A549 (cell line): ENCODE measurements around the gene DIP2A. TPM values are rescaled to one million over a fixed set of nuclear protein-coding genes. Genes with fewer than 3 reads are reported as not detected.

Experiments
- ATAC-seq, 2 experiments: fragments of 200-7000 bp in 1 of 2; fragments of >200 bp in 1 of 2; cut with Nextera tagmentation in 1 of 2; cut with Tn5 transposase in 1 of 2; 3 replicates each; pipeline versions ENCODE4 v1.8.0 to v1.9.1; 2018 to 2020; ENCODE audit warnings: mild to moderate bottlenecking in 1 of 2, moderate library complexity in 1 of 2
- CTCF ChIA-PET: fragments of 300-600 bp; sonication (Branson Sonifier 250); formaldehyde crosslinking; extraction: SDS; loops from one replicate; lab custom pipeline; 2021; ENCODE audit warnings: antibody characterized with exemption, inconsistent platforms; lab: Yijun Ruan, JAX
- POLR2A ChIA-PET: fragments of 350-600 bp; formaldehyde crosslinking; extraction: SDS; loops from one replicate; lab custom pipeline; 2021; ENCODE audit warnings: antibody characterized with exemption, inconsistent platforms; lab: Yijun Ruan, JAX
- DNase-seq, 2 experiments: peaks; one replicate each; pipeline versions ENCODE4 v3.0.0 to v3.0.0-alpha.2; 2011 to 2016; ENCODE audit warnings: low read depth in 1 of 2, low spot score in 1 of 2
- FAIRE-seq: peaks from 2 replicates; lab custom pipeline; 2011; peaks lifted over from hg19 to GRCh38; lab: Jason Lieb, UNC
- H3K27ac ChIP-seq, 2 experiments: fragments of >200 bp; sonication (Bioruptor Twin); formaldehyde crosslinking; 3 replicates each; pipeline ENCODE4 v1.5.1; 2016 to 2017
- H3K4me1 ChIP-seq: fragments of >200 bp; sonication (Bioruptor Twin); formaldehyde crosslinking; 3 replicates; pipeline ENCODE4 v1.6.1; 2016
- H3K4me2 ChIP-seq: fragments of >200 bp; sonication (Bioruptor Twin); formaldehyde crosslinking; 3 replicates; pipeline ENCODE4 v1.6.1; 2016
- H3K4me3 ChIP-seq: fragments of >200 bp; sonication (Bioruptor Twin); formaldehyde crosslinking; 3 replicates; pipeline ENCODE4 v1.5.1; 2016
- H3K9me3 ChIP-seq: fragments of >200 bp; sonication (Bioruptor Twin); formaldehyde crosslinking; 3 replicates; pipeline ENCODE4 v1.6.1; 2016
- CBX2 ChIP-seq: fragments of 200-600 bp; sonication (generic); IDR thresholded peaks from 2 replicates; pipeline ENCODE4 v1.6.1; 2016; ENCODE audit warnings: low read depth, mild to moderate bottlenecking, borderline replicate concordance
- EHF ChIP-seq: fragments of 250-450 bp; sonication (Bioruptor Pico); IDR thresholded peaks from 2 replicates; pipeline ENCODE4 v1.5.0; 2020; ENCODE audit warnings: mild to moderate bottlenecking
- EHMT2 ChIP-seq: fragments of 200-600 bp; sonication (generic); IDR thresholded peaks from 2 replicates; pipeline ENCODE4 v1.6.1; 2016; ENCODE audit warnings: antibody characterized with exemption, low read depth, mild to moderate bottlenecking, moderate library complexity
- EP300 ChIP-seq, 2 experiments: fragments of >200 bp; sonication (Bioruptor Twin); formaldehyde crosslinking; IDR thresholded peaks; 2 replicates in 1 of 2; 3 replicates in 1 of 2; pipeline ENCODE4 v1.6.1; 2016 to 2017
- ESRRA ChIP-seq: fragments of 150-350 bp; IDR thresholded peaks from 2 replicates; pipeline ENCODE4 v1.6.1; 2014; ENCODE audit warnings: mild to moderate bottlenecking, low read length, borderline replicate concordance
- HEYL ChIP-seq: fragments of 250-450 bp; sonication (Bioruptor Pico); IDR thresholded peaks from 2 replicates; pipeline ENCODE4 v1.8.0; 2021; ENCODE audit warnings: mild to moderate bottlenecking, moderate library complexity
- HOXA7 ChIP-seq: fragments of 250-450 bp; sonication (Bioruptor Pico); IDR thresholded peaks from 2 replicates; pipeline ENCODE4 v1.5.0; 2020; ENCODE audit warnings: mild to moderate bottlenecking, moderate library complexity
- HOXB13 ChIP-seq: fragments of 250-450 bp; sonication (Bioruptor Pico); IDR thresholded peaks from 2 replicates; pipeline ENCODE4 v1.5.0; 2020; ENCODE audit warnings: low read depth, mild to moderate bottlenecking, moderate library complexity
- HOXB5 ChIP-seq: fragments of 250-450 bp; sonication (Bioruptor Pico); IDR thresholded peaks from 2 replicates; pipeline ENCODE4 v1.5.0; 2020; ENCODE audit warnings: mild to moderate bottlenecking, moderate library complexity
- JUNB ChIP-seq: fragments of >200 bp; sonication (Bioruptor Twin); formaldehyde crosslinking; IDR thresholded peaks from 2 replicates; pipeline ENCODE4 v1.6.1; 2016
- KDM1A ChIP-seq: fragments of 200-600 bp; sonication (generic); IDR thresholded peaks from 2 replicates; pipeline ENCODE4 v1.6.1; 2016; ENCODE audit warnings: low read depth, mild to moderate bottlenecking
- MAFK ChIP-seq: fragments of 450-650 bp; IDR thresholded peaks from 2 replicates; pipeline ENCODE4 v1.6.1; 2014; ENCODE audit not compliant: partially characterized antibody
- MAZ ChIP-seq: fragments of 150-350 bp; IDR thresholded peaks from 2 replicates; pipeline ENCODE4 v1.6.1; 2014; ENCODE audit warnings: antibody characterized with exemption, low read depth, low read length, borderline replicate concordance
- NPAS2 ChIP-seq: fragments of 250-450 bp; sonication (Bioruptor Pico); IDR thresholded peaks from 2 replicates; pipeline ENCODE4 v1.8.0; 2022; ENCODE audit warnings: mild to moderate bottlenecking, moderate library complexity, borderline replicate concordance
- PHF8 ChIP-seq: fragments of 200-600 bp; sonication (generic); IDR thresholded peaks from 2 replicates; pipeline ENCODE4 v1.6.1; 2016; ENCODE audit warnings: low read depth, mild to moderate bottlenecking, antibody characterized with exemption, moderate library complexity, borderline replicate concordance
- RARB ChIP-seq: fragments of 250-450 bp; sonication (Bioruptor Pico); IDR thresholded peaks from 2 replicates; pipeline ENCODE4 v1.8.0; 2021; ENCODE audit warnings: mild to moderate bottlenecking, moderate library complexity
- RCOR1 ChIP-seq: fragments of 150-350 bp; IDR thresholded peaks from 2 replicates; pipeline ENCODE4 v1.6.1; 2014; ENCODE audit warnings: antibody characterized with exemption, low read length, low read depth
- SREBF2 ChIP-seq: fragments of 450-650 bp; IDR thresholded peaks from 2 replicates; pipeline ENCODE4 v1.6.1; 2014; ENCODE audit warnings: mild to moderate bottlenecking, moderate library complexity
- TFCP2L1 ChIP-seq: fragments of 250-450 bp; sonication (Bioruptor Pico); IDR thresholded peaks from 2 replicates; pipeline ENCODE4 v1.5.0; 2021; ENCODE audit warnings: mild to moderate bottlenecking
- TP53 ChIP-seq: fragments of 250-450 bp; sonication (Bioruptor Pico); IDR thresholded peaks from 2 replicates; pipeline ENCODE4 v1.5.0; 2021; ENCODE audit warnings: mild to moderate bottlenecking, moderate library complexity
- ZC3H11A ChIP-seq: fragments of 450-650 bp; IDR thresholded peaks from 2 replicates; pipeline ENCODE4 v1.6.1; 2014; ENCODE audit warnings: antibody characterized with exemption, mild to moderate bottlenecking
- ZNF302 ChIP-seq: fragments of 250-450 bp; sonication (Bioruptor Pico); IDR thresholded peaks from 2 replicates; pipeline ENCODE4 v1.9.0; 2021; ENCODE audit warnings: inconsistent platforms, mild to moderate bottlenecking, moderate library complexity
- WGBS: methylation state at CpG from one replicate; pipeline ENCODE4 v1.1.6; 2017; ENCODE audit errors: missing lambda C conversion rate; 5-methylcytosine and 5-hydroxymethylcytosine counted together
- polyA plus RNA-seq, 4 experiments: library from polyadenylated mRNA; depleted of rRNA in 3 of 4; stranded (reverse); fragments of >200 nt; fragmentation: RNase III in 1 of 4; extraction: RNeasy Plus Mini Kit Qiagen cat#74134 plus additional on column Dnase treatment in 1 of 4; gene quantifications; 2 replicates in 3 of 4; 3 replicates in 1 of 4; pipeline ENCODE4 v1.2.3, GENCODE V29; 2011 to 2017
- TF ChIP-seq, protein P1 (sequence below): IDR thresholded peaks from 2 replicates; pipeline ENCODE4 v1.6.1; 2012
- TF ChIP-seq, protein P2 (sequence below): fragments of 250-450 bp; sonication (Bioruptor Pico); IDR thresholded peaks from 2 replicates; pipeline ENCODE4 v1.5.0; 2021; ENCODE audit warnings: mild to moderate bottlenecking, moderate library complexity, borderline replicate concordance
- TF ChIP-seq, protein P3 (sequence below): fragments of 200-600 bp; sonication (generic); IDR thresholded peaks from 2 replicates; pipeline ENCODE4 v1.6.1; 2016; ENCODE audit warnings: antibody characterized with exemption, mild to moderate bottlenecking, moderate library complexity

DIP2A gene
- polyA plus RNA-seq, 2 of the 4 experiments (the other 2 are of a cell fraction) = 13.3 to 18.4 TPM

DNA sequence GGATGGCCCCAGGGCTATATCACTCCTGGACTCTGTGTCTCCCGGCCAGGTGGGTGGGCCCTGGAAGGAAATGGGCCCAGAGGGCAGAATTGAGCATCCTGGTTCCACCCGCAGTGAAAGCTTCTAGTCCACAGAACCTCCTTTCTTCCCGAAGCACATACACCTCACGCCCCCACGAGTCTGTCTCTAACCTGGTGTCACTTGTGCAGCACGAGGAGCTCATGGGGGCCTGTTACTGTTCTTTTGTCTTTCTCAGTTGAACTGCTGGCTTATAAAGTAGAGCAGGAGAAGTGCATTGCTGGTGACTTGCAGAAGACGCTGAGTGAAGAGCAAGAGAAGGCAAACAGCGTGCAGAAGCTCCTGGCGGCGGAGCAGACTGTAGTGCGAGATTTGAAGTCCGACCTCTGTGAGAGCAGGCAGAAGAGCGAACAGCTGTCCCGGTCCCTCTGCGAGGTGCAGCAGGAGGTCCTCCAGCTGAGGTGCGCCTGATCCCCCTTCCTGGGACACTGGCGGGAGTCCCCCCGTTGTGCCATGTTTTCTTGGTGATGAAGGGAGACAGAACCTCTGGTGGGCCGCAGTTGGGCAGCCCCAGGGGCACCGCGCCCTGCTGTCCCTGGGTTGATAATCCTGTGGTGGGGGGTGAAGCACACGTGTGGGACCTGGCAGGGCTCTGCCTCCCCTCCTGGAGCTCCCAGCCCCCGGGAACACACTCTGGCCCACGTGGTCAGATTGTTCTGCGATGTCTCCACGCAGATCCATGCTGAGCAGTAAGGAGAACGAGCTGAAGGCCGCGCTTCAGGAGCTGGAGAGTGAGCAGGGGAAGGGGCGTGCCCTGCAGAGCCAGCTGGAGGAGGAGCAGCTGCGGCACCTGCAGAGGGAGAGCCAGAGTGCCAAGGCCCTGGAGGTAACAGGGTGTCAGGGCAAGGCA is 28.7 kb upstream of the DIP2A start:
- DNase-seq (no peak), ATAC-seq (no peak), FAIRE-seq (no peak)
- no peak overlapping the region for H3K4me2 ChIP-seq
- no peaks in the 10 kb centered on the region for H3K9me3 ChIP-seq
- H3K27ac ChIP-seq = no peak overlapping the region
- POLR2A ChIA-PET = no interaction called here
- CTCF ChIA-PET = interaction anchor here (1.2 kb wide), 1 partner anchor 12 kb away, joined by 3 read pairs; no protein-coding TSS in a partner anchor
- H3K4me3 ChIP-seq = no peak overlapping the region
- no peaks in the 10 kb centered on the region for H3K4me1 ChIP-seq
- 94% methylated on average over 22 of the region's 31 CpGs for WGBS
- TF ChIP-seq CBX2 = no peak
- TF ChIP-seq, protein P1, sequence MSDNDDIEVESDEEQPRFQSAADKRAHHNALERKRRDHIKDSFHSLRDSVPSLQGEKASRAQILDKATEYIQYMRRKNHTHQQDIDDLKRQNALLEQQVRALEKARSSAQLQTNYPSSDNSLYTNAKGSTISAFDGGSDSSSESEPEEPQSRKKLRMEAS = no peak
- no peak for TF ChIP-seq MAFK
- no peak for TF ChIP-seq ZC3H11A
- TF ChIP-seq EP300 (IDR thresholded peaks at IDR 0.05) = no peak
- TF ChIP-seq SREBF2 = no peak
- TF ChIP-seq NPAS2 (CRISPR knock-in tag) = no peak
- TF ChIP-seq ZNF302 (CRISPR knock-in tag) = no peak
- TF ChIP-seq, protein P2, sequence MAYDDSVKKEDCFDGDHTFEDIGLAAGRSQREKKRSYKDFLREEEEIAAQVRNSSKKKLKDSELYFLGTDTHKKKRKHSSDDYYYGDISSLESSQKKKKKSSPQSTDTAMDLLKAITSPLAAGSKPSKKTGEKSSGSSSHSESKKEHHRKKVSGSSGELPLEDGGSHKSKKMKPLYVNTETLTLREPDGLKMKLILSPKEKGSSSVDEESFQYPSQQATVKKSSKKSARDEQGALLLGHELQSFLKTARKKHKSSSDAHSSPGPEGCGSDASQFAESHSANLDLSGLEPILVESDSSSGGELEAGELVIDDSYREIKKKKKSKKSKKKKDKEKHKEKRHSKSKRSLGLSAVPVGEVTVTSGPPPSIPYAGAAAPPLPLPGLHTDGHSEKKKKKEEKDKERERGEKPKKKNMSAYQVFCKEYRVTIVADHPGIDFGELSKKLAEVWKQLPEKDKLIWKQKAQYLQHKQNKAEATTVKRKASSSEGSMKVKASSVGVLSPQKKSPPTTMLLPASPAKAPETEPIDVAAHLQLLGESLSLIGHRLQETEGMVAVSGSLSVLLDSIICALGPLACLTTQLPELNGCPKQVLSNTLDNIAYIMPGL (CRISPR knock-in tag) = no peak
- TF ChIP-seq MAZ = no peak
- no peak for TF ChIP-seq TP53 (CRISPR knock-in tag)
- no peak for TF ChIP-seq HOXA7 (CRISPR knock-in tag)
- TF ChIP-seq HEYL (CRISPR knock-in tag) = no peak

DNA sequence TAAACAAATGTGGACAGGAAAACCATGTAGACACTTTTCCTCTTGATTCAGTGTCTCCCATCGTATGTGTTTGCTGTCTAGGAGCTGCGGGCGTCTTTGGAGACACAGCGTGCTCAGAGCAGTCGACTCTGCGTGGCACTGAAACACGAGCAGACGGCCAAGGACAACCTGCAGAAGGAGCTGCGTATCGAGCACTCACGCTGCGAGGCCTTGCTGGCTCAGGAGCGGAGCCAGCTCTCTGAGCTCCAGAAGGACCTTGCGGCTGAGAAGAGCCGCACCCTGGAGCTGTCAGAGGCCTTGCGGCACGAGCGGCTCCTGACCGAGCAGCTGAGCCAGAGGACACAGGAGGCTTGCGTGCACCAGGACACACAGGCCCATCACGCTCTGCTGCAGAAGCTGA is 27.2 kb upstream of the DIP2A start:
- 92% methylated on average over 21 of the region's 21 CpGs for WGBS
- TF ChIP-seq NPAS2 (CRISPR knock-in tag) = no peak
- TF ChIP-seq HOXB13 (CRISPR knock-in tag) = no peak
- TF ChIP-seq JUNB = no peak
- TF ChIP-seq ESRRA = no peak
- no peak for TF ChIP-seq HEYL (CRISPR knock-in tag)
- TF ChIP-seq EHMT2 = no peak
- no peak for TF ChIP-seq MAFK
- no peak for TF ChIP-seq HOXA7 (CRISPR knock-in tag)
- TF ChIP-seq, protein P3, sequence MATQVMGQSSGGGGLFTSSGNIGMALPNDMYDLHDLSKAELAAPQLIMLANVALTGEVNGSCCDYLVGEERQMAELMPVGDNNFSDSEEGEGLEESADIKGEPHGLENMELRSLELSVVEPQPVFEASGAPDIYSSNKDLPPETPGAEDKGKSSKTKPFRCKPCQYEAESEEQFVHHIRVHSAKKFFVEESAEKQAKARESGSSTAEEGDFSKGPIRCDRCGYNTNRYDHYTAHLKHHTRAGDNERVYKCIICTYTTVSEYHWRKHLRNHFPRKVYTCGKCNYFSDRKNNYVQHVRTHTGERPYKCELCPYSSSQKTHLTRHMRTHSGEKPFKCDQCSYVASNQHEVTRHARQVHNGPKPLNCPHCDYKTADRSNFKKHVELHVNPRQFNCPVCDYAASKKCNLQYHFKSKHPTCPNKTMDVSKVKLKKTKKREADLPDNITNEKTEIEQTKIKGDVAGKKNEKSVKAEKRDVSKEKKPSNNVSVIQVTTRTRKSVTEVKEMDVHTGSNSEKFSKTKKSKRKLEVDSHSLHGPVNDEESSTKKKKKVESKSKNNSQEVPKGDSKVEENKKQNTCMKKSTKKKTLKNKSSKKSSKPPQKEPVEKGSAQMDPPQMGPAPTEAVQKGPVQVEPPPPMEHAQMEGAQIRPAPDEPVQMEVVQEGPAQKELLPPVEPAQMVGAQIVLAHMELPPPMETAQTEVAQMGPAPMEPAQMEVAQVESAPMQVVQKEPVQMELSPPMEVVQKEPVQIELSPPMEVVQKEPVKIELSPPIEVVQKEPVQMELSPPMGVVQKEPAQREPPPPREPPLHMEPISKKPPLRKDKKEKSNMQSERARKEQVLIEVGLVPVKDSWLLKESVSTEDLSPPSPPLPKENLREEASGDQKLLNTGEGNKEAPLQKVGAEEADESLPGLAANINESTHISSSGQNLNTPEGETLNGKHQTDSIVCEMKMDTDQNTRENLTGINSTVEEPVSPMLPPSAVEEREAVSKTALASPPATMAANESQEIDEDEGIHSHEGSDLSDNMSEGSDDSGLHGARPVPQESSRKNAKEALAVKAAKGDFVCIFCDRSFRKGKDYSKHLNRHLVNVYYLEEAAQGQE = no peak
- TF ChIP-seq CBX2 = no peak
- TF ChIP-seq PHF8 = no peak
- TF ChIP-seq EHF (CRISPR knock-in tag) = no peak
- no peak for TF ChIP-seq KDM1A
- TF ChIP-seq RCOR1 = no peak
- no peak for TF ChIP-seq HOXB5
- TF ChIP-seq TFCP2L1 (CRISPR knock-in tag) = no peak
- no peak for TF ChIP-seq RARB (CRISPR knock-in tag)
- TF ChIP-seq, all 56 proteins: peak for 0
- FAIRE-seq (no peak), ATAC-seq (no peak), DNase-seq (no peak)
- H3K4me2 ChIP-seq = no peak overlapping the region
- no peak overlapping the region for H3K4me3 ChIP-seq
- CTCF ChIA-PET = interaction anchor here (1.2 to 1.3 kb wide), 3 partner anchors 9 to 13 kb away, joined by 3 to 5 read pairs (median 3); no protein-coding TSS in a partner anchor
- H3K9me3 ChIP-seq = no peaks in the 10 kb centered on the region
- H3K4me1 ChIP-seq = no peaks in the 10 kb centered on the region
- H3K27ac ChIP-seq = no peak overlapping the region
- POLR2A ChIA-PET = no interaction called here
